Measurements from ENCODE around the gene PARVB. TPM values are rescaled to one million over a fixed set of nuclear protein-coding genes. Genes with fewer than 3 reads are reported as not detected.

Gene PARVB
- total and polyA plus RNA-seq, 2 of the 8 experiments (the other 6 are each of a cell fraction or from before 2014, with no cell fraction given) = 14.5 to 18.6 TPM

DNA sequence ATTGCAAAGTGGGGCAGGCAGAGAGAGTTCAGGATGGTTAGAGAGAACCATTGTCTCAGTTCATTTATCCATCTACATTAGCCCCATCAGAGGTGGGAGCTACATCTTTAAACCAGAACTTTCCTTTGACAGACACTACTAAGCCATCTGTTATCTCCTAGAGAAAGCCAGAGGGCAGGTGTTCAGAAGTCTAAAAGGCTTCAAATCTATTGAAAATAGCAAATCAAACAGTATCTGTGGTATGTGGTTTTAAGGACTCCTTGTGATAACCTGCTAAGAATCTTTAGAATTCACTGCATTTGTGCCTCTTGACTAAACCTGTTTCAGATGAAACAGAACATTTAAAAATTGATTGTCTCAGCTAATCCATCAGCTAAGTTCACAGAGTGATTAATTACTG is 112.7 kb downstream of the PARVB start:
- no peak overlapping the region for H2BK5ac ChIP-seq (ENCODE audit: low read depth, low read length)

More for the DNA sequence above, 112.7 kb downstream of the PARVB start:
- Histone ChIP-seq H3K9ac (replicated peaks in 1 of 4; ENCODE audit: extremely low read depth in 1 of 4, low read depth in 3 of 4, low read length in 3 of 4) (no peak overlapping the region), H2AFZ (ENCODE audit: low read length) (no peak overlapping the region), H4K5ac (ENCODE audit: insufficient read length, low read depth, low read length) (no peak overlapping the region), H3K27ac (ENCODE audit: low read depth, low read length) (no peak overlapping the region), H3K23me2 (ENCODE audit: low read depth, low read length) (no peaks in the 10 kb centered on the region), H3K23ac (ENCODE audit: insufficient read length) (no peak overlapping the region), H3K4me3 (ENCODE audit: extremely low read depth in 1 of 4, insufficient read depth in 2 of 4, low read depth in 3 of 4, low read length in 4 of 4) (no peak overlapping the region), H3K4me1 (replicated peaks in 1 of 4; ENCODE audit: control insufficient read depth in 3 of 4, insufficient read depth in 4 of 4, low read length in 3 of 4) (peaks cover 0 to 7% (median 3%) of the 10 kb centered on the region in 4 experiments; a peak in 4 of 7 replicates), H2BK12ac (ENCODE audit: low read depth, low read length) (no peak overlapping the region), H2BK20ac (ENCODE audit: low read length) (no peak overlapping the region), H2BK120ac (replicated peaks; ENCODE audit: low read depth, low read length) (no peak overlapping the region), H4K91ac (replicated peaks; ENCODE audit: insufficient read length, low read length) (no peak overlapping the region), H3K79me1 (ENCODE audit: low read depth, low read length) (no peaks in the 10 kb centered on the region), H3K14ac (ENCODE audit: insufficient read length) (no peak overlapping the region), H3K56ac (replicated peaks; ENCODE audit: insufficient read length, low read depth, low read length) (no peak overlapping the region), H3K4ac (replicated peaks; ENCODE audit: insufficient read length, low read depth, low read length) (no peak overlapping the region), H4K8ac (ENCODE audit: extremely low read depth, insufficient read depth, low read length) (no peak overlapping the region), H3K9me3 (ENCODE audit: insufficient read depth in 2 of 2, low read depth in 1 of 2, low read length in 1 of 2) (peaks cover 12 to 17% of the 10 kb centered on the region in 2 experiments; a peak in 3 of 4 replicates), H3K4me2 (ENCODE audit: insufficient read depth in 1 of 2, low read depth in 2 of 2, low read length in 2 of 2) (no peak overlapping the region), H3K27me3 (replicated peaks in 1 of 4; ENCODE audit: control insufficient read depth in 3 of 4, extremely low read depth in 1 of 4, insufficient read depth in 3 of 4, low read length in 3 of 4) (no peaks in the 10 kb centered on the region), H2AK5ac (ENCODE audit: low read depth, low read length) (no peak overlapping the region), H3K18ac (ENCODE audit: extremely low read depth, low read length) (no peak overlapping the region), H3K36me3 (ENCODE audit: control insufficient read depth in 2 of 4, insufficient read depth in 4 of 4, low read length in 3 of 4) (no peaks in the 10 kb centered on the region), H2BK15ac (ENCODE audit: low read length) (no peak overlapping the region), H3K79me2 (ENCODE audit: control insufficient read depth in 1 of 2, insufficient read depth in 2 of 2, low read length in 2 of 2) (no peaks in the 10 kb centered on the region), H4K20me1 (replicated peaks in 1 of 2; ENCODE audit: control insufficient read depth in 1 of 2, insufficient read depth in 2 of 2, low read length in 2 of 2) (no peaks in the 10 kb centered on the region)
- no peak for TF ChIP-seq EGR1 (IDR thresholded peaks at IDR 0.05; ENCODE audit: borderline replicate concordance, low read depth, low read length)
- CTCF ChIA-PET (ENCODE audit: partially characterized antibody) = interaction anchor here (0.7 to 2.7 kb wide), 3 partner anchors 96 to 332 kb away, joined by 3 to 8 read pairs (median 3); no protein-coding TSS in a partner anchor
- no peak for FAIRE-seq
- POLR2A ChIA-PET (ENCODE audit: partially characterized antibody) = no interaction called here
- DNase-seq (ENCODE audit: low read depth in 1 of 2, low spot score in 2 of 2) = no peak
